Esophagus squamous epithelium (tissue), 5 donors: ENCODE data around the gene HYDIN. TPM values are rescaled to one million over a fixed set of nuclear protein-coding genes. Genes with fewer than 3 reads are reported as not detected.

Experiments
- DNase-seq: peaks from one replicate; lab custom pipeline; 2025; lab: John Stamatoyannopoulos, UW
- H3K27ac ChIP-seq, 4 donors: fragments of 200-600 bp; sonication (generic); one replicate each; pipeline ENCODE4 v1.5.1; 2016 to 2019; ENCODE audit warnings: mild to moderate bottlenecking in 1 of 4
- H3K27me3 ChIP-seq, 4 donors: fragments of 200-600 bp; sonication (generic); 1 replicate in 3 of 4; 2 replicates in 1 of 4; pipeline versions ENCODE4 v1.5.1 to v1.6.0; 2017 to 2021; ENCODE audit warnings: antibody characterized with exemption in 1 of 4
- H3K36me3 ChIP-seq, 3 donors: fragments of 200-600 bp; sonication (generic); one replicate each; pipeline ENCODE4 v1.5.1; 2016 to 2019
- H3K4me1 ChIP-seq, 3 donors: fragments of 200-600 bp; sonication (generic); one replicate each; pipeline ENCODE4 v1.5.1; 2017 to 2019
- H3K4me3 ChIP-seq, 4 donors: fragments of 200-600 bp; sonication (generic); 1 replicate in 3 of 4; 2 replicates in 1 of 4; pipeline ENCODE4 v1.5.1; 2016 to 2019; ENCODE audit warnings: mild to moderate bottlenecking in 2 of 4, moderate library complexity in 1 of 4
- H3K9me3 ChIP-seq, 3 donors: fragments of 200-600 bp; sonication (generic); one replicate each; pipeline ENCODE4 v1.5.1; 2016 to 2019
- CTCF ChIP-seq, 6 experiments: fragments of 450-650 bp in 4 of 6; fragments of 200-600 bp in 2 of 6; sonication (generic) in 2 of 6; IDR thresholded peaks; one replicate each; pipeline ENCODE4 v1.5.1; 2016 to 2019; ENCODE audit warnings: antibody characterized with exemption in 6 of 6, mild to moderate bottlenecking in 4 of 6, moderate library complexity in 4 of 6
- POLR2A ChIP-seq, 4 donors: fragments of 450-650 bp; IDR thresholded peaks; one replicate each; pipeline ENCODE4 v1.6.1; 2017; ENCODE audit warnings: antibody characterized with exemption in 4 of 4, mild to moderate bottlenecking in 4 of 4, moderate library complexity in 3 of 4
- WGBS, 2 donors: methylation state at CpG; one replicate each; pipeline ENCODE4 v1.1.5; 2018; 5-methylcytosine and 5-hydroxymethylcytosine counted together
- intact Hi-C: fragments of 100-400 bp; cut with DNase I; formaldehyde crosslinking; loops from one replicate; pipeline ENCODE4 v1.15.0; 2022
- total RNA-seq, 4 donors: library from RNA; depleted of rRNA; stranded (reverse); fragments of >200 nt; gene quantifications; one replicate each; pipeline ENCODE4 v1.1.0, GENCODE V29; 2016
- donor health status: DM: yes; HTN: yes; CAD: no.

Gene HYDIN
- total RNA-seq, 4 donors from 2014 or later, result 0.23 to 2.4 (median 0.38) TPM; not detected in 1

GRCh38 chr16:71214746-71215381 is 15.7 kb downstream of the HYDIN start:
- Histone ChIP-seq H3K4me1 (no peaks in the 10 kb centered on the region), H3K27me3 (no peaks in the 10 kb centered on the region), H3K9me3 (no peaks in the 10 kb centered on the region), H3K4me3 (no peak overlapping the region), H3K36me3 (no peaks in the 10 kb centered on the region), H3K27ac (no peak overlapping the region)
- no peak for DNase-seq
- WGBS, 2 donors, result 42 to 71% methylated on average over 1 of the region's 1 CpG
- intact Hi-C loops, result no loop called here
- peak in 2 of 6 experiments; percentile 10 to 22 for TF ChIP-seq CTCF (IDR thresholded peaks at IDR 0.05)
- no peak for TF ChIP-seq POLR2A (IDR thresholded peaks at IDR 0.05)

DNA sequence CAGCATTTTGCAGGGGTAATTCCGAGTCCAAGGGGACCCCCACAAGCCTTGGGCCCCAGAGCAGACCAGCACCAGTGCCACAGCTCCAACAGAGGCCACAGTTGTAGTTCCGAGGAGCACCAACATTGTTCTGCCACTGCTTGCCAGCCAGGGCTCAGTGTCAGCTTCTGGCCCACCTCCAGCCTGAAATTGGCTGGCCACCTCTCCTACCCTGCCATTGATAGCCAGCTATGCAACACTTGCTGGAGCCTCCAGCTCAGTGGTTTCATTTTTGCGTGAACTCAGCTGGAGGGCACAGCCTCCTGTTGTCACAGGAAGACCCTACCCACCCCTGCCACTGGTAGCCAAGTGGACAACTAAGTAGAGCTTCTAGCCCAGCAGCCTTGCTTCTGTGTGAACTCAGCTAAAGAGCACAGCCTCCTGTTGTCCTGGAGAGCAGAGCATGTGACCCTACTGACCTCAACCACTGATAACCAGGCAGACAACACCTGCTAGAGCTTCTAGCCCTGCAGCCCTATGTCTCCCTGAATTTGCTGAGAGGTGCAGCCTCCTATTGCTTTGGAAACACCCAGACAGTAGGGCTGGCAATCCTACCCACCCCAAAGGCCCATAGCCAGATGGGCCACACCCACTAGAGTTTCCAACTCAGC is 24.9 kb downstream of the HYDIN start:
- H3K27me3 ChIP-seq, result no peaks in the 10 kb centered on the region
- 39% methylated on average over 2 of the region's 3 CpGs; no CpG with 5 or more reads in 1 of the 2 donors for WGBS, 2 donors
- no peaks in the 10 kb centered on the region for H3K4me1 ChIP-seq
- no peak for TF ChIP-seq POLR2A (IDR thresholded peaks at IDR 0.05)
- no peak for TF ChIP-seq CTCF (IDR thresholded peaks at IDR 0.05)
- no peaks in the 10 kb centered on the region for H3K9me3 ChIP-seq
- no peak for DNase-seq
- no peak overlapping the region for H3K27ac ChIP-seq
- no peaks in the 10 kb centered on the region for H3K36me3 ChIP-seq
- intact Hi-C loops, result no loop called here
- H3K4me3 ChIP-seq, result no peak overlapping the region

DNA sequence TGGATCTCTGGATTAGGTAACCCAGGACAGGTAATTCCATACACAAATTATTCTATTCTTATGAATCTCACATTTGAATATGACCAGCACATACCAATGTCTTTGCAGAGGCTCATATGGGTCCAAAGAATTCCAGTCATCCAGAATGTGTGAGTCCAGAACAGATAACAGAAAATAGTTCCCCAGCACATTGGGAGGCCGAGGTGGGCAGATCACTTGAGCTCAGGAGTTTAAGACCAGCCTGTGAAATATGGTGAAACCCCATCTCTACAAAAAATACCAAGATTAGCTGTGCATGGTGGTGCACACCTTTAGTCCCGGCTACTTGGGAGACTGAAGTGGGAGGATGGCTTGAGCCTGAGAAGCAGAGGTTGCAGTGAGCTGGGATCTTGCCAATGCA is 26.9 kb downstream of the HYDIN start:
- 62 to 67% methylated on average over 2 of the region's 2 CpGs for WGBS, 2 donors
- TF ChIP-seq POLR2A (IDR thresholded peaks at IDR 0.05) (no peak), CTCF (IDR thresholded peaks at IDR 0.05) (no peak)
- intact Hi-C loops, result no loop called here

DNA sequence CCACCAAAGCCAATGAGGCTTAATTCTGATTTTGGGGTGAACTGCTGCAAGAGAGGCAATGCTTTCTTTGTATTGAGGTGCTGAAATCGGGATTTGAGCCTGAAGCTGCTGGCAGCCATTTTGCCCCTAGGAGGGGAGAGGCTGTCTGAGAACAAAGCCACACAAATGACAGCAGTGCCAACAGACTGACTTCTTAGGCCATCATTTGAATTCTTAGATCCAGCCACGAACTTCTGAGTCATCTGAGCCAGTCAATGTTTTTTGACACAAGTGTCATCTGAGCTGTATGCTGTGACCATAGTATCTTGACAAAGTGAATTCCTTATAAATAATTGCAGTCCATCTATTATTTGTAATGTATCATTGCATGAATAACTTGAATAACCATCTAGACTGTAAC is 29.0 kb downstream of the HYDIN start:
- no peak overlapping the region for H3K27ac ChIP-seq
- intact Hi-C loops, result no loop called here

More for the DNA sequence above, 26.9 kb downstream of the HYDIN start:
- DNase-seq, result no peak
- no peak overlapping the region for H3K4me3 ChIP-seq
- H3K27me3 ChIP-seq, result no peaks in the 10 kb centered on the region
- H3K36me3 ChIP-seq, result no peaks in the 10 kb centered on the region
- H3K27ac ChIP-seq, result no peak overlapping the region
- H3K9me3 ChIP-seq, result no peaks in the 10 kb centered on the region
- no peaks in the 10 kb centered on the region for H3K4me1 ChIP-seq

More for the DNA sequence above, 29.0 kb downstream of the HYDIN start:
- no peak for DNase-seq
- H3K9me3 ChIP-seq, result peaks cover 0 to 3% (median 0%) of the 10 kb centered on the region in 3 donors
- H3K4me1 ChIP-seq, result no peaks in the 10 kb centered on the region
- TF ChIP-seq CTCF (IDR thresholded peaks at IDR 0.05) (no peak), POLR2A (IDR thresholded peaks at IDR 0.05) (no peak)
- no peak overlapping the region for H3K4me3 ChIP-seq
- WGBS, 2 donors, result 19 to 43% methylated on average over 2 of the region's 2 CpGs
- no peaks in the 10 kb centered on the region for H3K36me3 ChIP-seq
- no peaks in the 10 kb centered on the region for H3K27me3 ChIP-seq
